Mucosa of stomach (tissue), 1 donor: ENCODE measurements around the gene C2orf74.
"Not testable (repeated sequence)": the region's sequence is repeated elsewhere in the genome, so short reads cannot be mapped to it uniquely, and the experiment has no call there.

ENCODE experiments used
- H3K27me3 ChIP-seq: one replicate; pipeline ENCODE4 v1.7.0; 2013; ENCODE audit warnings: mild to moderate bottlenecking, low read length; ENCODE audit not compliant: control insufficient read depth, insufficient read depth
- H3K36me3 ChIP-seq: one replicate; pipeline ENCODE4 v1.7.0; 2013; ENCODE audit warnings: low read length; ENCODE audit not compliant: control insufficient read depth, insufficient read depth
- H3K4me1 ChIP-seq: one replicate; pipeline ENCODE4 v1.7.0; 2013; ENCODE audit warnings: mild to moderate bottlenecking, low read length; ENCODE audit not compliant: control insufficient read depth, insufficient read depth
- H3K4me3 ChIP-seq: one replicate; pipeline ENCODE4 v1.7.0; 2013; ENCODE audit warnings: low read length
- H3K9ac ChIP-seq: one replicate; pipeline ENCODE4 v1.7.0; 2013; ENCODE audit warnings: mild to moderate bottlenecking, low read length, moderate library complexity
- H3K9me3 ChIP-seq: one replicate; pipeline ENCODE4 v1.7.0; 2013; ENCODE audit warnings: mild to moderate bottlenecking, low read length, moderate library complexity; ENCODE audit not compliant: control insufficient read depth
- donor health status: Pancreatic carcinoma.

Gene C2orf74

DNA sequence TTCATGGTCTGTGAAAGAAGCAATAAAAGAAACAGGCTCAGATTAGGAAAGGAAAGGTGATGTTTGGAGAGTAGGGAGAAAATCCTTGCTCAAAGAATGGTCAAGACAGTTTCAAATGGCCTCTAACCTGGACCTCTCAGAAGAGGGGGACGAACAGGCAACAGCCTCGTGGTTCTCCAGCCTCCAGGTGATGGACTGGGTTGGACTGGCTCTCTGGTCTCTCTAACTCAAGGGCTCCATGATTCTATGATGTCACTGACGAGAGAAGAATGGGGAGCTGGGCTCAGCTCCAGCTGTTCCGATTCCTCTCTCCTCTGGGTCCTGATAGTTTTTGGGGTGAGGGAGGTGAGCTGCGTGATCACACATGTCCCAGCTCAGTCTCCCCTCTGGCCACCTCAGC lies at the start of gene C2orf74:
Gene C2orf74, plus strand, starts transcription at position 301 of the 400 bp plus-strand sequence. CDS start 327 bp downstream, outside the sequence.
- H3K9me3 ChIP-seq = no peaks in the 10 kb centered on the region
- H3K9ac ChIP-seq = no peak within 1 kb of the TSS
- no peaks in the 10 kb centered on the region for H3K36me3 ChIP-seq
- H3K4me1 ChIP-seq = no peaks in the 10 kb centered on the region
- no peak within 1 kb of the TSS for H3K4me3 ChIP-seq
- H3K27me3 ChIP-seq = no peaks in the 10 kb centered on the region

DNA sequence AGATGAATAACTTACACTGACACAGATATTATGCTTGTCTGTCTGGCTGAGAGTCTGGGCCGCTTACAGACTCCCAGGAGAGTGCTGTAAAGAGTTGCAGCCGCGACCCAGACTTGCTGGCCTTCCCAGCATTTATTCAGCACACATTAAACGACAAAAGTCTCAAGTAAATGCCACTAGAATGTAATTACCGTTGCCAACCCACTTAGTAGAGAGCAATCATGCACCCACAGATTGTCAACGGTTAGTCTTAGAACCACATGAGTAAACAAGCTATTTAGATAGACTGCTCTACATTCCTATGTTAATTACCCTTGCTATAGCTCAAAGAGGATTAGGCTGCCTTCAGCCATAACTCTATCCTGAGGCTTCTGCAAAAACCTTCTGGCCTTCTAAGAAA lies 47.8 kb upstream of the C2orf74 start:
- Histone ChIP-seq H3K4me3 (no peak overlapping the region), H3K4me1 (no peaks in the 10 kb centered on the region), H3K36me3 (peaks cover 5% of the 10 kb centered on the region), H3K9me3 (no peaks in the 10 kb centered on the region), H3K9ac (no peak overlapping the region), H3K27me3 (no peaks in the 10 kb centered on the region)

DNA sequence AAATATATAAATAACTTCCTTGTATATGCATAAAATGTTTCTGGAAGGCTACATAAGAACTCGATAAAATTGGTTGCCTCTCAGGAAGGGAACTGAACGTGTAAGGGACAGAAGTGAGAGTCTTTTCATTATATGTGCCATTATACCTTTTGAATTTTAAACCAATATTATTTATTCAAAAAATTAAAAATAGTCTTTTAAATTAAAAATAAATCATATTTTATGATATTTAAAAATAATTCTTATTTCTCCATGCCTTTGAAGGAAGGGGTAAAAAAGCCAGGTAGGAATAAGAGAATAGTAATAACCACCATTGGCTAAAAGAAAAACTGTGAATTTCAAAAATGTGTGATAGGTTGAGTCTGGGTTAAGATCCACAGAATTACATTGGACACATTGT lies 45.7 kb upstream of the C2orf74 start:
- H3K36me3 ChIP-seq = peaks cover 5% of the 10 kb centered on the region
- no peaks in the 10 kb centered on the region for H3K27me3 ChIP-seq
- H3K4me3 ChIP-seq = no peak overlapping the region
- H3K4me1 ChIP-seq = no peaks in the 10 kb centered on the region
- no peaks in the 10 kb centered on the region for H3K9me3 ChIP-seq
- H3K9ac ChIP-seq = no peak overlapping the region

DNA sequence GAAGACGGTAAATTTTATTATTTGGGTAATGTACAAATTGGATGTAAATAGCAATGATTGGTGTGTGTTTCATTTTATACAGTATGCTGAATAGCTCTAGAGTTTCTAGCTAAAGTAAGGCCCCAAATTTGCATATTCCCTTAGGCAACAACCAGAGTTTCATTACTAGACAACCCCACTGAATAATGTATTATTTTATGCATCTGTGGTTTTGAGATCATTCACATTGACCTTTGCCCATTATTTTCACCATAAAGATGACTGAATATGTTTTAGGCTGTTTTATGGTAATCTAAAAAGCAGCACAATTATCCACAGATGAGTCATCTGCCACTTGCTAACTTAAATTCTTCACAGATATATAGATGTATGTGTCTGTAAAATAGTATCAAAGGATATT lies 44.5 kb upstream of the C2orf74 start:
- Histone ChIP-seq H3K36me3 (peaks cover 5% of the 10 kb centered on the region), H3K4me3 (no peak overlapping the region), H3K27me3 (no peaks in the 10 kb centered on the region), H3K4me1 (no peaks in the 10 kb centered on the region), H3K9me3 (no peaks in the 10 kb centered on the region), H3K9ac (no peak overlapping the region)

DNA sequence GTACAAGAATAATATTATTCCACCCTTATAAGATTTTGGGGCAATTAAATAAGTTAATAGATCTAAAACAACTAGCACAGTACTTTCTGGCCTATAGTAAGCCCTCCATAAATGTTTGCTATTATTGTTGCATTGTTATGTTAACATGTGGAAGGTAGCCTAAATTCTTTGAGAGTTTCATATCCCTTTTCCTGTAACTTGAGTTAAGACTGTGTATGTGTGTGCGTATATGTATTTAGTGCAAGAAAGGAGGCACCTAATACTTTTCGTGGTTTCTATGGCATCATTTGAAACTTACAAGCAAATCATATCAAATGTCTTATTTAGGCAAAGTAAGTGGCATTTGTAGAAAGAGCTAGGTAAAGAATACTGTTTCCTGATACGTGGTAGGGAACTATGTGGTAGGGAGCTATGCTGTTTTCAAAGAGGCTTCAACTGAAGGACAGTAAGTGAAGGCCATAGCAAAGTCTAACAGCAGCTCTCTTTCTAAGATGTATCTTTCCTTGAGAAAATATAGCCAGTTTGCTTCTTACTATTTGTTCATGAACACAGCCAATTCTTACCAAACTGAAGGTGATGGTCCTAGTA lies 36.8 kb upstream of the C2orf74 start:
- Histone ChIP-seq H3K36me3 (no peaks in the 10 kb centered on the region), H3K4me3 (no peak overlapping the region), H3K4me1 (no peaks in the 10 kb centered on the region), H3K9ac (no peak overlapping the region), H3K9me3 (no peaks in the 10 kb centered on the region), H3K27me3 (no peaks in the 10 kb centered on the region)

DNA sequence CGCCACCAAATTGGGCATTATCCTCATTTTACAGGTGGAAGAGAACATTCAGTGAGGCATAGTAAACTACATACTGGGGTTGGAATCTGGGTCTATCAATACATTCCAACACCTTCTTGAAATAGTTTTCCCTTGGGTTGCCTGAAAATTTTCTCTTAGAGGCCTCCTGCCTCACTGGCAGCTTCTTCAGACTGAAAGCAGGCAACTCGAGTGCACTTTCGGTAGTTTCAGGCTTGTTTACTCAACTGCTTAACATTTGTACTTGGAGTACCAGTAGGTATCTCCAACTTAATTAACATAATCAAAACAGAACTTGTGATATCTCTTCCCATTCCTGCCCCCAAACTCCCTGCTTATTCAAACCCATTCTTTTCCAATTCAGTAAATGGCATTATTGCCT lies 36.2 kb upstream of the C2orf74 start:
- H3K4me3 ChIP-seq = no peak overlapping the region
- H3K9ac ChIP-seq = no peak overlapping the region
- H3K36me3 ChIP-seq = no peaks in the 10 kb centered on the region
- H3K27me3 ChIP-seq = no peaks in the 10 kb centered on the region
- no peaks in the 10 kb centered on the region for H3K9me3 ChIP-seq
- H3K4me1 ChIP-seq = no peaks in the 10 kb centered on the region

DNA sequence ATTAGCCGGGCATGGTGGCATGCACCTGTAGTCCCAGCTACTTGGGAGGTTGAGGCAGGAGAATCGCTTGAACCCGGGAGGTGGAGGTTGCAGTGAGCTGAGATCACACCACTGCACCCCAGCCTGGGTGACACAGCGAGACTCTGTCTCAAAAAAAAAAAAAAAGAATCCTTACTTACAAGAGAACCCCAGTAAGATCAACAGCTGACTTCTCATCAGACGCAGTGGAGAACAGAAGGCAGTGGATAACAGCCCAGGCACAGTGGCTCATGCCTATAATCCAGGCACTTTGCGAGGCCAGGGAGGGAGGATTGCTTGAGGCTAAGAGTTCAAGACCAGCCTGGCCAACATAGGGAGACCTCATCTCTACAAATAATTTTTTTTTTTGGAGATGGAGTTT lies 33.9 kb upstream of the C2orf74 start:
- H3K9ac ChIP-seq, H3K27me3 ChIP-seq, H3K36me3 ChIP-seq, H3K9me3 ChIP-seq, H3K4me3 ChIP-seq, H3K4me1 ChIP-seq: not testable (repeated sequence)

DNA sequence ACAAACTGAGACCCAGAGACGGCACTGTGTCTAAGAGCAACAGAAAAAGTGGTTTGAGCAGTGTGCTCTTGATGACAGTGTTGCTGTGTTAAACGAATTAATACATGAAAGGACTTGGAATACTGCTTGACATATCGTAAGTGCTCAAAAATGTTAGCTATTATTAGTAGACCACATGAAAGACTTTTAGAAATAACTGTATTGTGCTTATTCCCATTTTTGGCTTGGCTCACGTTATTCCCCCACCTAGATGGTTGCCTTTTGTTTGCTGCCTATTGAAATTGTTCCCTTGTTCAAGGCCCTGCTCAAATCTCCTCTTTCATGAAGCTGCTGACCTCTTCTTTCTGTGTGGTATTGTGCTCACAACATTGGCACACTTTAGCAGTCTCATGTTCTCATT lies 27.8 kb upstream of the C2orf74 start:
- Histone ChIP-seq H3K36me3 (no peaks in the 10 kb centered on the region), H3K9me3 (no peaks in the 10 kb centered on the region), H3K27me3 (no peaks in the 10 kb centered on the region), H3K9ac (no peak overlapping the region), H3K4me3 (no peak overlapping the region), H3K4me1 (no peaks in the 10 kb centered on the region)

DNA sequence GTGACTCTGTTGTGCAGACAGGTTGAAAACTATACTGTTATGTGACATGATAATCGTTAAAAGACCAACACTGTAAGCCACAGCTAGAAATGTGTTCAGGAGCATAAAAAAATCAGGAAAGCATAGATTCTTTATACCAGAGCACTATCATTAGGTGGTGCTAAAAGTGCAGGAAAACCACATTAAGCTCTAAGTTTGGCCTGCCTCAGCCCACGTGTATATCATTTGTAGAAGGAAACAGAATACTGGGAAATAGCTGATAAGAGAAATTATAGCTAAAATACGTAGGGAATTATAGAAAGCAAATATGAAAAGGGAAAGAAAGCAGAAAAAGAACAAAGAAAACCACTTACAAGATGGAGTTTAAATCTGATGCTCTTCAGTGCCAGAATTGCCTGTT lies 26.5 kb upstream of the C2orf74 start:
- no peaks in the 10 kb centered on the region for H3K9me3 ChIP-seq

DNA sequence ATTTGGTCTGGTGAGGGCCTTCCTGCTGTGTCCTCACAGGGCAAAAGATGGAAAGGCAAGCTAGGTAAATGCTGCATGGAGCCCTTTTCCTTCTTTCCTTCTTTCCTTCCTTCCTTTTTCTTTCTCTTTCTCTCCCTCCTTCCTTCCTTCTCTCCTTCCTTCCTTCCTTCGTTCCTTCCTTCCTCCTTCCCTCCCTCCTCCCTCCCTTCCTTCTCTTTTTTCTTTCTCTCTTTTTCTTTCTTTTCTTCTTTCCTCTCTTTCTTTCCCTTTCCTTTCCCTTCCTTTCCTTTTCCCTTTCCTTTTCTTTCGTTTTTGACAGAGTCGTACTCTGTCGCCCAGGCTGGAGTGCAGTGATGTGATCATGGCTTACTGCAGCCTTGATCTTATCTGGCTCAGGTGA lies 23.1 kb upstream of the C2orf74 start:
- Histone ChIP-seq H3K27me3 (no peaks in the 10 kb centered on the region), H3K4me3 (no peak overlapping the region), H3K9ac (no peak overlapping the region), H3K9me3 (no peaks in the 10 kb centered on the region), H3K4me1 (no peaks in the 10 kb centered on the region), H3K36me3 (no peaks in the 10 kb centered on the region)

More for the DNA sequence above, 26.5 kb upstream of the C2orf74 start:
- H3K27me3 ChIP-seq = no peaks in the 10 kb centered on the region
- no peak overlapping the region for H3K4me3 ChIP-seq
- no peaks in the 10 kb centered on the region for H3K4me1 ChIP-seq
- no peak overlapping the region for H3K9ac ChIP-seq
- no peaks in the 10 kb centered on the region for H3K36me3 ChIP-seq

DNA sequence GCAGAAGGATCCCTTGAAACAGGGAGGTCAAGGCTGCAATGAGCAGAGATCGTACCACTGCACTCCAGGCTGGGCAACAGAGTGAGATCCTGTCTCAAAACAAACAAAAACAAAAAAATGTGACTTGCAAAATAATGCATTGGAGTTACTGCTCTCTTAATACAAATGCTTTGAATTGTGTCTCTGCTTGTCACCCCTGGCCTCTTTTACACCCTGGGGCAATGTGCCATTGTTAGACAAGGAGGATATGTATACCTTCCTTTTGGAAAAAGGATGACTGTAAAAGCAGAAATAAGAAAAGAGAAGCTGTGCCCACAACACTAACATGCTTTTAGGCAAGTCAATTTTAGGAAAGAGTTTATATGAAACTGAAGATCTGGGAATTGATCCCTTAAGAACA lies 20.8 kb upstream of the C2orf74 start:
- Histone ChIP-seq H3K4me3 (no peak overlapping the region), H3K9me3 (no peaks in the 10 kb centered on the region), H3K36me3 (no peaks in the 10 kb centered on the region), H3K9ac (no peak overlapping the region), H3K27me3 (no peaks in the 10 kb centered on the region), H3K4me1 (peaks cover 4% of the 10 kb centered on the region)

DNA sequence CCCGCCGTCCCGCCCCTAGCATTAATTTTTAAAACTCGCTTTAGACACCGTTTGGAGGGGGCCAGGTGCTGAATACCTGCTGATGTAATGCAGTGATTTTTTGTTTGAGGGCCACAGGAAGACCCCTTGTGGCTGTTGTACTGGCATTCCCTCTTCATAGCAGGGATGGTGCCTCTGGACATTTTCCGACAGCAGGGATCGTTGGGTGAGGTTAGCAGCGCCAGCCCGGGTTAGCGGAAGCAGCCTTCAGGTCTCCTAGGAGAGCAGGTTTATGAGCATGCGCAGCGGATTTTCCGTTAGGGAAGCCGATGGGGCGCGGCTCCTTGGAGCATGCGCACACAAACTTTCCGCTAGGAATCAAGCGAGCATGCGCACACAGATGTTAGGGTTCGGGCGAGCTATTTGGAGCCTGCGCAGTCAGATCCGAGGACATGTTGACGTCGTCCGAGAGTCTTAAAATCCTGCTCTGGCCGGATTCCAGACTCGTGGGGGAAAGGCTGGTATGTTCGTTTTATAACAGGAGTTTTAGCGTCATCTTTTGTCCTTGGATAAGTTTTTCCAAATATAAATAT lies 17.2 kb upstream of the C2orf74 start:
- Histone ChIP-seq H3K4me1 (peaks cover 4% of the 10 kb centered on the region), H3K4me3 (peak overlapping the region; percentile 77), H3K9ac (peak overlapping the region; percentile 69), H3K9me3 (no peaks in the 10 kb centered on the region), H3K27me3 (no peaks in the 10 kb centered on the region), H3K36me3 (no peaks in the 10 kb centered on the region)

DNA sequence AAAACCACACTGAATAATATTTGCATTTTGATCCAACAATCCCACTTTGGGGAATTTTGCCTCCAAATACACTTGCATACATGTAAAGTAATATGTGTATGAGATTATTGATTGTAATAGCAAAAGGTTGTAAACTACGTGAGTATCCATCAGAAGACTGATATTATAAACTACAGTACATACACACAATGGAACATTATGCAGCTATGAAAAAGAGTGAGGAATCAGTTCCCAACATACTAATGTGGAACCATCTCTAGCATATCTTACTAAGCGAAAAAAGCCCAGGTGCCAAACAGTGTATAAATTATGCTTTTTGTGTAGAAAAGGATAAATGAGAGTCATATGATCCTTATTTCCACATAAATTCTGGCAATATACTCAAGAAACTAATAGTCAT lies 16.0 kb upstream of the C2orf74 start:
- Histone ChIP-seq H3K9me3 (no peaks in the 10 kb centered on the region), H3K9ac (no peak overlapping the region), H3K36me3 (no peaks in the 10 kb centered on the region), H3K27me3 (no peaks in the 10 kb centered on the region), H3K4me1 (peaks cover 4% of the 10 kb centered on the region), H3K4me3 (no peak overlapping the region)
